ENCODE data around the gene GPD1L. TPM values are rescaled to one million over a fixed set of nuclear protein-coding genes. Genes with fewer than 3 reads are reported as not detected.

GPD1L gene
- total RNA-seq, 1 donor: 10.1 TPM

DNA sequence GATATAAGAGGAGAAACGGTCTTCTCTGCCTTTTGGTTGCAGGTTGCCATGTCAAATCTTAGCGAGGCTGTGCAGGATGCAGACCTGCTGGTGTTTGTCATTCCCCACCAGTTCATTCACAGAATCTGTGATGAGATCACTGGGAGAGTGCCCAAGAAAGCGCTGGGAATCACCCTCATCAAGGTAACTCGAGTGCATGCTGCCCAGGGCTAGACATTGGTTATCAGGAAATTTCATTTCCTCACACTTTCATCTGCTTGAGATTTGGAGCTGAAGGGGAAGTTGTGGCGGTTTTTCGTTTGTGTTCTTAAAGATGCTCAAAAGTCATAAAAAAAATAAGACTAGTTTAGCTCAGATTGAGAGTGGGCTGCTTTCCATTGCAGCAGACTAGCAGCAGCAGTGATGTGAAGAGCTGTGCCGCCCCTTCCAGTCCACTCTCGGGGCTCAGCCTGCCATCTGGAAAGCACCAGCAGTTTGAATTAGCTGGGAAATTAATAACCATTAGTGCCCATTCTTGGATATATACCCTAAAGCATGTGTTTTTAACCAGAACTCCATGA lies 32.2 kb downstream of the GPD1L start:
- Histone ChIP-seq H3K4me3 (ENCODE audit: insufficient read depth, low read length) (no peak overlapping the region), H3K9me3 (ENCODE audit: low read depth, low read length) (no peaks in the 10 kb centered on the region), H3K79me2 (ENCODE audit: insufficient read depth, low read length) (no peaks in the 10 kb centered on the region), H3K4me1 (ENCODE audit: insufficient read depth, low read length) (no peaks in the 10 kb centered on the region), H3K27me3 (ENCODE audit: insufficient read depth, low read length) (no peaks in the 10 kb centered on the region), H3K4me2 (ENCODE audit: insufficient read depth, low read length) (no peak overlapping the region), H4K20me1 (ENCODE audit: insufficient read depth, low read length) (no peaks in the 10 kb centered on the region), H3K27ac (ENCODE audit: low read depth, low read length) (no peak overlapping the region), H3K36me3 (ENCODE audit: insufficient read depth, low read length) (no peaks in the 10 kb centered on the region), H2AFZ (ENCODE audit: low read length) (no peak overlapping the region)
- TF ChIP-seq, protein P1, sequence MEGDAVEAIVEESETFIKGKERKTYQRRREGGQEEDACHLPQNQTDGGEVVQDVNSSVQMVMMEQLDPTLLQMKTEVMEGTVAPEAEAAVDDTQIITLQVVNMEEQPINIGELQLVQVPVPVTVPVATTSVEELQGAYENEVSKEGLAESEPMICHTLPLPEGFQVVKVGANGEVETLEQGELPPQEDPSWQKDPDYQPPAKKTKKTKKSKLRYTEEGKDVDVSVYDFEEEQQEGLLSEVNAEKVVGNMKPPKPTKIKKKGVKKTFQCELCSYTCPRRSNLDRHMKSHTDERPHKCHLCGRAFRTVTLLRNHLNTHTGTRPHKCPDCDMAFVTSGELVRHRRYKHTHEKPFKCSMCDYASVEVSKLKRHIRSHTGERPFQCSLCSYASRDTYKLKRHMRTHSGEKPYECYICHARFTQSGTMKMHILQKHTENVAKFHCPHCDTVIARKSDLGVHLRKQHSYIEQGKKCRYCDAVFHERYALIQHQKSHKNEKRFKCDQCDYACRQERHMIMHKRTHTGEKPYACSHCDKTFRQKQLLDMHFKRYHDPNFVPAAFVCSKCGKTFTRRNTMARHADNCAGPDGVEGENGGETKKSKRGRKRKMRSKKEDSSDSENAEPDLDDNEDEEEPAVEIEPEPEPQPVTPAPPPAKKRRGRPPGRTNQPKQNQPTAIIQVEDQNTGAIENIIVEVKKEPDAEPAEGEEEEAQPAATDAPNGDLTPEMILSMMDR (IDR thresholded peaks at IDR 0.05; ENCODE audit: extremely low read depth, low read depth, low read length): no peak
- no peak for DNase-seq (ENCODE audit: insufficient read length, low spot score, missing footprints)

DNA sequence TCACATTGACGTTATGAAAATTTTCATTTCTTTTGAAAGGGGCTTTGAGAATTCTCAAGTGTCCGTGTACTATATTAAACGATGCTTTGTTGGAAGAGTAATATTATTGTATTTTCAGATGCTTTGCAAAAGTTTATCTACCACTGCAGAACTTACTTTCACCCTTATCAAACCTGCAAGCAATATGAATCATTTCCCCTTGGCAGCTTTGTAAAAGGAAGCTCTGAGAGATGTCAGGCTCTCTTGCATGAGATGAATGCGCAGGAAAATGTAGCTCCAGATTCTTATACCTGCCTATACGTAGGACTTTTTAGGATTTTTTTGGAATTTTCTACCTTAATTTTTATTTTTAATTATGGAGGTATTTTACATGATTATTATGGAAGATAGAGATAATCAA lies 34.5 kb downstream of the GPD1L start:
- H4K20me1 ChIP-seq (ENCODE audit: insufficient read depth, low read length): no peaks in the 10 kb centered on the region
- H2AFZ ChIP-seq (ENCODE audit: low read length): no peak overlapping the region
- H3K4me1 ChIP-seq (ENCODE audit: insufficient read depth, low read length): peaks cover 5% of the 10 kb centered on the region
- H3K9me3 ChIP-seq (ENCODE audit: low read depth, low read length): no peaks in the 10 kb centered on the region
- H3K27me3 ChIP-seq (ENCODE audit: insufficient read depth, low read length): no peaks in the 10 kb centered on the region
- H3K27ac ChIP-seq (ENCODE audit: low read depth, low read length): no peak overlapping the region
- TF ChIP-seq, protein P1 (IDR thresholded peaks at IDR 0.05; ENCODE audit: extremely low read depth, low read depth, low read length): no peak
- H3K4me2 ChIP-seq (ENCODE audit: insufficient read depth, low read length): no peak overlapping the region
- no peaks in the 10 kb centered on the region for H3K79me2 ChIP-seq (ENCODE audit: insufficient read depth, low read length)
- H3K36me3 ChIP-seq (ENCODE audit: insufficient read depth, low read length): no peaks in the 10 kb centered on the region
- H3K4me3 ChIP-seq (ENCODE audit: insufficient read depth, low read length): no peak overlapping the region
- DNase-seq (ENCODE audit: insufficient read length, low spot score, missing footprints): no peak

DNA sequence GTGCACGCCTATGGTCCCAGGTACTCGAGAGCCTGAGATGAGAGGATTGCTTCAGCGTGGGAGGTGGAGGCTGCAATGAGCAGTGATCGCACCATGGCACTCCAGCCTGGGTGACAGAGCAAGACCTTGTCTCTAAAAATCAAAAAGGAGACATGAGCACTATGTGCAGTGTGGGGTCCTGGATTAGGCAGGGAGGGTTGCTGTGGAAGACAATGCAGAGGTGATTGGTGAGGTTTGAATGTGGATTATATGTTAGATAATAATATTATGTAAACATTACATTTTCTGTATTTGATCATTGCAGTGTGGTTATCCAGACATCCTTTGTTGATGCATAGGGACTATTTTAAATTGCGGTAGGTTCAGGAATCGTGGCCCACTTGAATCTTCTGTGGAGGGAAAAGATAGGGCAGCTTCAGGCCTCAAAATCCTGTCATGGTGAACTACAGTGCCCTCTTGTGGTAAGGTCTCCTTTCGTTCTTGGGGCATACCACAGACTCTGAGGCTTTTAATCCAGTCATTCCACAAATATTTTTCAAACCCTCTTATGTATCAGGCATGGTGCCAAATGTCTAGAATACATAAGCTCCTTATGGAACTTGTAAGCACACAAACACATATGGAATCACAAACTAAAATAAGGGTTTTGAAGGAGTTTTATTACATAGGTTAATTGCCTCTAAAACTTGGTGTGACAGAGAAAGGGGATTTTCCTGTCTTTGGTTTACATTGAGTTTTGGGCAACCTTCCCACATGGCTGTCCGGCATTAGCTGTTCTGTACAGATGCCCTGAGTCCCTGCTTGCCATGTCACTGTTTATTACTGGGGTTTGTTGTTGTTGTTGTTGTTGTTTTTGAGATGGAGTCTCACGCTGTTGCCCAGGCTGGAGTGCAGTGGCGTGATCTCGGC lies 37.7 kb downstream of the GPD1L start:
- Histone ChIP-seq H2AFZ (ENCODE audit: low read length) (no peak overlapping the region), H3K9me3 (ENCODE audit: low read depth, low read length) (no peaks in the 10 kb centered on the region), H3K36me3 (ENCODE audit: insufficient read depth, low read length) (no peaks in the 10 kb centered on the region), H3K4me1 (ENCODE audit: insufficient read depth, low read length) (peaks cover 8% of the 10 kb centered on the region), H3K79me2 (ENCODE audit: insufficient read depth, low read length) (no peaks in the 10 kb centered on the region), H3K4me3 (ENCODE audit: insufficient read depth, low read length) (no peak overlapping the region), H3K4me2 (ENCODE audit: insufficient read depth, low read length) (peak overlapping the region; percentile 52), H3K27me3 (ENCODE audit: insufficient read depth, low read length) (no peaks in the 10 kb centered on the region), H3K27ac (ENCODE audit: low read depth, low read length) (no peak overlapping the region), H4K20me1 (ENCODE audit: insufficient read depth, low read length) (no peaks in the 10 kb centered on the region)
- TF ChIP-seq, protein P1 (IDR thresholded peaks at IDR 0.05; ENCODE audit: extremely low read depth, low read depth, low read length): peak; percentile 89
- peak; percentile 89 for DNase-seq (ENCODE audit: insufficient read length, low spot score, missing footprints)

DNA sequence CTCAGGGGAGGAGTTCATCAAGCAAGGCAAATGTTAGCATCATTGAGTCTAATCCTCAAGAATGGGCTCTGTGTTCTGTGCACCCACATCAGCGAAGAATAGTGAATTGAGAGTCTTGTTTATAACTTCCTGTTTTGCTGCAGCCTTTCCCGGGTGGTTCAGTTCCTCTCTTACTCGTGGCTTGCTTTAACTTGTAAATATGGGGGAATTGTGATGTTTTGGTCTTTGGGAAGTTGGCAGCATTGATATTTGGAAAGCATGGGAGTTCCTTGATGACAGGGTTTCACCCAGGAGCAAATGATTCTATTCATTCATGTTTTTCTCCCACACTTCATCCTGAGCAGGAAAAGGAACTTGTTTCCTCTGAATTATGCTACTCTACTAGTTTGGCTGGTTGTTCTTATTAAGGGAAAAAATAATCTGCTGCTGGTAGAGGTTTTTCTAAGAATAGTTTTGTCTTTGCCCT lies 40.4 kb downstream of the GPD1L start:
- Histone ChIP-seq H4K20me1 (ENCODE audit: insufficient read depth, low read length) (no peaks in the 10 kb centered on the region), H3K9me3 (ENCODE audit: low read depth, low read length) (no peaks in the 10 kb centered on the region), H3K27me3 (ENCODE audit: insufficient read depth, low read length) (no peaks in the 10 kb centered on the region), H3K27ac (ENCODE audit: low read depth, low read length) (no peak overlapping the region), H3K4me2 (ENCODE audit: insufficient read depth, low read length) (no peak overlapping the region), H3K79me2 (ENCODE audit: insufficient read depth, low read length) (no peaks in the 10 kb centered on the region), H3K4me3 (ENCODE audit: insufficient read depth, low read length) (no peak overlapping the region), H3K36me3 (ENCODE audit: insufficient read depth, low read length) (no peaks in the 10 kb centered on the region), H3K4me1 (ENCODE audit: insufficient read depth, low read length) (peaks cover 8% of the 10 kb centered on the region), H2AFZ (ENCODE audit: low read length) (peak overlapping the region; percentile 67)
- TF ChIP-seq, protein P1 (IDR thresholded peaks at IDR 0.05; ENCODE audit: extremely low read depth, low read depth, low read length): no peak
- no peak for DNase-seq (ENCODE audit: insufficient read length, low spot score, missing footprints)
